Measurements from ENCODE around the gene UGT1A8. TPM values are rescaled to one million over a fixed set of nuclear protein-coding genes. Genes with fewer than 3 reads are reported as not detected.

The UGT1A8 gene
- total and polyA plus RNA-seq, 2 experiments from 2014 or later, result 0.45 TPM; not detected in 1

DNA sequence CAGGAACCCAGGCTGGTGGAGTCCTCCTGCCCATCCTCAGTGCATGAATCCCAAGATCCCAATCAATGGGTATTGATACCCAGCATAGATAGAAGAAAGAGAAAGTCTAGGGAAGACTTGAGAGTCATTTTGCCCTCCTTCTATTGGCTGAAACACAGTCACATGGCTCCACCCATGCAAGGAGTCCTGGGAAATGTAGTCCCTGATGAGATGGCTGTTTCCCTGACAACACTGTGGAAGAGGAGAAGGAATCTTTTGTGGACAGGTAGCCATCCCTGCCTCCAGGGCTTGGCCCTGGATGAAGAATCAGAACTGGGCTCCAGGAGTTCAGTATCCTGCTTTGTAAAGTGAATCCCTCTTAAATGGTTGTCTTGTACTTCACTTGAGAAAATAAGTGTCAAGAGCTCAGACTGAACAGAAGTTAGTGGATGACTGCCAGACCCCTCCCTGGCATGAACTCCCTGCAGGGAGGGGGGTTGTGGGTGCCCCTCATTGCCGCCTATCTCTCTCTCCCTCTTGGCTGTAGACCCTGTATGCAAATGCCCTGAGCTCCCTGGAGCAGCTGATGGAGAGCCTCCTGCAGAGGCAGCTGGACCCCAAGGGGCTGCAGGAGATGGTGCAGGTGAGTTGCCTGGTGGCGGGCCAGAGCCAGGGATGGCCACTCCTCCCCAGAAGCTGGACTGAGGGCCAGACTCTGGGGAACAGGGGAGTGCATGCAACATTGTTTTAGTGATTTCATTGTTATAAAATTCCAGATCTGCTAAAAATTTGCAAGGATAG lies 196.8 kb downstream of the UGT1A8 start:
- Histone ChIP-seq H3K79me2 (replicated peaks; ENCODE audit: insufficient read depth) (no peaks in the 10 kb centered on the region), H3K36me3 (ENCODE audit: insufficient read depth) (no peaks in the 10 kb centered on the region), H3K4me3 (no peak overlapping the region), H3K4me1 (ENCODE audit: insufficient read depth) (no peaks in the 10 kb centered on the region), H3K4me2 (no peak overlapping the region), H2AFZ (no peak overlapping the region), H3K9me2 (ENCODE audit: insufficient read depth) (peaks cover 6% of the 10 kb centered on the region), H4K20me1 (replicated peaks; ENCODE audit: insufficient read depth) (no peaks in the 10 kb centered on the region), H3K27ac (ENCODE audit: low read depth) (no peak overlapping the region), H3F3A (replicated peaks; ENCODE audit: low read depth) (no peaks in the 10 kb centered on the region), H3K27me3 (ENCODE audit: insufficient read depth) (no peaks in the 10 kb centered on the region)
- Mint-ChIP-seq H3K9me3 (peaks cover 5% of the 10 kb centered on the region; the same call in 2 of the 3 replicates), H3K4me1 (no peaks in the 10 kb centered on the region), H3K27me3 (ENCODE audit: insufficient read depth, low read depth, poor library complexity) (peaks cover 9% of the 10 kb centered on the region), H3K36me3 (ENCODE audit: low read depth) (no peaks in the 10 kb centered on the region), H3K27ac (no peak overlapping the region), H3K4me3 (no peak overlapping the region)
- TF ChIP-seq CREB1 (CRISPR knock-in tag; IDR thresholded peaks at IDR 0.05; ENCODE audit: low read depth), result no peak
- TF ChIP-seq, protein P1, sequence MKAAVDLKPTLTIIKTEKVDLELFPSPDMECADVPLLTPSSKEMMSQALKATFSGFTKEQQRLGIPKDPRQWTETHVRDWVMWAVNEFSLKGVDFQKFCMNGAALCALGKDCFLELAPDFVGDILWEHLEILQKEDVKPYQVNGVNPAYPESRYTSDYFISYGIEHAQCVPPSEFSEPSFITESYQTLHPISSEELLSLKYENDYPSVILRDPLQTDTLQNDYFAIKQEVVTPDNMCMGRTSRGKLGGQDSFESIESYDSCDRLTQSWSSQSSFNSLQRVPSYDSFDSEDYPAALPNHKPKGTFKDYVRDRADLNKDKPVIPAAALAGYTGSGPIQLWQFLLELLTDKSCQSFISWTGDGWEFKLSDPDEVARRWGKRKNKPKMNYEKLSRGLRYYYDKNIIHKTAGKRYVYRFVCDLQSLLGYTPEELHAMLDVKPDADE (IDR thresholded peaks at IDR 0.05), result 0 out of 2 replicates have a peak, but pooled peaks have one; percentile 35
- DNase-seq (ENCODE audit: low spot score) (peak; percentile 60), ATAC-seq (peak; percentile 88)

DNA sequence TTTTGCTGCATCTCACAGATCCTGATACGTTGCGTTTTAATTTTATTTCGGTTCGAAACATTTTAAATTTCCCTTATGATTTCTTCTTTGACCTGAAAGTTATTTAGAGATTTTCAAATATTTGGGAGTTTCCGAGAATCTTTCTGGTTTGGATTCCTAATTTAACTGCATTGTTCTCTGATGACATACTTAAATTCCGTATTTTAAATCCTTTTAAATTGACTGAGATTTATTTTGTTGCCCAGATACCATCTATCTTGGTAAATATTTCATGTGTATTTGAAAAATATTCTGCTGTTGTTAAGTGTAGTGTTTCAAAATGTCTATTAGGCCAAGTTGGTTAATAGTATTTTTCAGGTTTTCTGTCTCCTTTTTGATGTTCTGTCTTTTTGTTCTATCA lies 198.4 kb downstream of the UGT1A8 start:
- Mint-ChIP-seq H3K9me3 (no peaks in the 10 kb centered on the region), H3K27ac (no peak overlapping the region), H3K4me1 (no peaks in the 10 kb centered on the region), H3K36me3 (ENCODE audit: low read depth) (no peaks in the 10 kb centered on the region), H3K27me3 (ENCODE audit: insufficient read depth, low read depth, poor library complexity) (peaks cover 13% of the 10 kb centered on the region), H3K4me3 (no peak overlapping the region)
- no peak for DNase-seq (ENCODE audit: low spot score)
- Histone ChIP-seq H3K4me2 (no peak overlapping the region), H3F3A (replicated peaks; ENCODE audit: low read depth) (no peaks in the 10 kb centered on the region), H3K4me1 (ENCODE audit: insufficient read depth) (no peaks in the 10 kb centered on the region), H3K9me2 (ENCODE audit: insufficient read depth) (peaks cover 6% of the 10 kb centered on the region), H3K4me3 (no peak overlapping the region), H2AFZ (no peak overlapping the region), H4K20me1 (replicated peaks; ENCODE audit: insufficient read depth) (no peaks in the 10 kb centered on the region), H3K79me2 (replicated peaks; ENCODE audit: insufficient read depth) (no peaks in the 10 kb centered on the region), H3K27ac (ENCODE audit: low read depth) (no peak overlapping the region), H3K36me3 (ENCODE audit: insufficient read depth) (no peaks in the 10 kb centered on the region), H3K27me3 (ENCODE audit: insufficient read depth) (no peaks in the 10 kb centered on the region)
- ATAC-seq, result no peak
- TF ChIP-seq, protein P1 (IDR thresholded peaks at IDR 0.05), result no peak
- TF ChIP-seq POLR2AphosphoS5 (IDR thresholded peaks at IDR 0.05; ENCODE audit: low read depth), result no peak
- TF ChIP-seq, protein P2, sequence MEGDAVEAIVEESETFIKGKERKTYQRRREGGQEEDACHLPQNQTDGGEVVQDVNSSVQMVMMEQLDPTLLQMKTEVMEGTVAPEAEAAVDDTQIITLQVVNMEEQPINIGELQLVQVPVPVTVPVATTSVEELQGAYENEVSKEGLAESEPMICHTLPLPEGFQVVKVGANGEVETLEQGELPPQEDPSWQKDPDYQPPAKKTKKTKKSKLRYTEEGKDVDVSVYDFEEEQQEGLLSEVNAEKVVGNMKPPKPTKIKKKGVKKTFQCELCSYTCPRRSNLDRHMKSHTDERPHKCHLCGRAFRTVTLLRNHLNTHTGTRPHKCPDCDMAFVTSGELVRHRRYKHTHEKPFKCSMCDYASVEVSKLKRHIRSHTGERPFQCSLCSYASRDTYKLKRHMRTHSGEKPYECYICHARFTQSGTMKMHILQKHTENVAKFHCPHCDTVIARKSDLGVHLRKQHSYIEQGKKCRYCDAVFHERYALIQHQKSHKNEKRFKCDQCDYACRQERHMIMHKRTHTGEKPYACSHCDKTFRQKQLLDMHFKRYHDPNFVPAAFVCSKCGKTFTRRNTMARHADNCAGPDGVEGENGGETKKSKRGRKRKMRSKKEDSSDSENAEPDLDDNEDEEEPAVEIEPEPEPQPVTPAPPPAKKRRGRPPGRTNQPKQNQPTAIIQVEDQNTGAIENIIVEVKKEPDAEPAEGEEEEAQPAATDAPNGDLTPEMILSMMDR (conservative IDR thresholded peaks at IDR 0.05; ENCODE audit: low read depth in 2 of 2), result no peak
- TF ChIP-seq, protein P3, sequence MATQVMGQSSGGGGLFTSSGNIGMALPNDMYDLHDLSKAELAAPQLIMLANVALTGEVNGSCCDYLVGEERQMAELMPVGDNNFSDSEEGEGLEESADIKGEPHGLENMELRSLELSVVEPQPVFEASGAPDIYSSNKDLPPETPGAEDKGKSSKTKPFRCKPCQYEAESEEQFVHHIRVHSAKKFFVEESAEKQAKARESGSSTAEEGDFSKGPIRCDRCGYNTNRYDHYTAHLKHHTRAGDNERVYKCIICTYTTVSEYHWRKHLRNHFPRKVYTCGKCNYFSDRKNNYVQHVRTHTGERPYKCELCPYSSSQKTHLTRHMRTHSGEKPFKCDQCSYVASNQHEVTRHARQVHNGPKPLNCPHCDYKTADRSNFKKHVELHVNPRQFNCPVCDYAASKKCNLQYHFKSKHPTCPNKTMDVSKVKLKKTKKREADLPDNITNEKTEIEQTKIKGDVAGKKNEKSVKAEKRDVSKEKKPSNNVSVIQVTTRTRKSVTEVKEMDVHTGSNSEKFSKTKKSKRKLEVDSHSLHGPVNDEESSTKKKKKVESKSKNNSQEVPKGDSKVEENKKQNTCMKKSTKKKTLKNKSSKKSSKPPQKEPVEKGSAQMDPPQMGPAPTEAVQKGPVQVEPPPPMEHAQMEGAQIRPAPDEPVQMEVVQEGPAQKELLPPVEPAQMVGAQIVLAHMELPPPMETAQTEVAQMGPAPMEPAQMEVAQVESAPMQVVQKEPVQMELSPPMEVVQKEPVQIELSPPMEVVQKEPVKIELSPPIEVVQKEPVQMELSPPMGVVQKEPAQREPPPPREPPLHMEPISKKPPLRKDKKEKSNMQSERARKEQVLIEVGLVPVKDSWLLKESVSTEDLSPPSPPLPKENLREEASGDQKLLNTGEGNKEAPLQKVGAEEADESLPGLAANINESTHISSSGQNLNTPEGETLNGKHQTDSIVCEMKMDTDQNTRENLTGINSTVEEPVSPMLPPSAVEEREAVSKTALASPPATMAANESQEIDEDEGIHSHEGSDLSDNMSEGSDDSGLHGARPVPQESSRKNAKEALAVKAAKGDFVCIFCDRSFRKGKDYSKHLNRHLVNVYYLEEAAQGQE (IDR thresholded peaks at IDR 0.05; ENCODE audit: unreplicated experiment), result no peak
- no peak for TF ChIP-seq ZNF114 (CRISPR knock-in tag; IDR thresholded peaks at IDR 0.05)
- TF ChIP-seq STAT1 (IDR thresholded peaks at IDR 0.05; ENCODE audit: unreplicated experiment), result no peak
- no peak for TF ChIP-seq JUNB (IDR thresholded peaks at IDR 0.05; ENCODE audit: unreplicated experiment)
- no peak for TF ChIP-seq EZH2phosphoT487 (IDR thresholded peaks at IDR 0.05; ENCODE audit: unreplicated experiment)
- TF ChIP-seq NANOG (IDR thresholded peaks at IDR 0.05; ENCODE audit: borderline replicate concordance), result no peak
